ENCODE measurements around the gene ARHGEF1.

ARHGEF1 gene

DNA sequence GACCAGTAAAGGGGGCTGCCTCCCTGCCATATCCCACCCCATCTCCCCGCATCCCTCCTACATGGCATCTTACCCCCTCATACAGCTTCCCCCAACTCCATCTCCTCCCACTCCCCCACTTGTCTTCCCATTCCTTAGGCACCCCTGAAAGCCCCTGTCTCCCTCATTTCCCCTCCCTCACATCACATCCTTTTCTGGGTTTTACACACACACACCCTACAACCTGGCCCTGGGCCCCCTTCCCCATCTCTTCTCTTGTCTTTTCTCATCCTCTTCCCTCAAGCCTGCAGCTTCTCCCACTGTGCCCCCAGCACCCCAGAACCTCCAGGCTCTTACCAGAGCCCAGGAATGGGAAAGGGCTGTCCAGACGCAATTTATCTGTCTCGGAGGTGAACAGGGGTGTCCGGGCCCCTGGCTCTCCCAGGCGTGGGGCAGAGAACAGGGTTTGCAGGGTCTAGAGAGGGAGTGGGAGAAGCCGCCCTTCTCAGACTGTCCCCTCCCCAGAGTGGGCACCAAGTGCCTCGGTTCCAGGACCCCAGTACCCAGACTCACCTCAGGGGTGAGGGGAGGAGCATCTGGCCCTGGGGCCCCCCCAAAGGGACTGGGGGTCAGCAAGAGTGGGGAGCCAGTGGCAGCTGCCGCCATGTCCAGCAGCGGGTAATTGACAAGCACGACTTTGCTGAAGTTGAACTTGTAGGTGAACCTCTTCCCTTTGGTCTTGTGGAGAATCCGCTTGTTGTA, 25.9 kb downstream of the ARHGEF1 start:
- Histone ChIP-seq H3K9me3 (ENCODE audit: insufficient read depth, low read length) (no peaks in the 10 kb centered on the region), H3K4me2 (ENCODE audit: low read length) (no peak overlapping the region), H3K36me3 (replicated peaks; ENCODE audit: low read depth, low read length) (peaks cover 15% of the 10 kb centered on the region), H3K9ac (ENCODE audit: low read length) (no peak overlapping the region), H4K20me1 (ENCODE audit: insufficient read depth, low read length) (0 out of 2 replicates have a peak, but pooled peaks cover 2% of the 10 kb centered on the region), H3K79me2 (ENCODE audit: low read length) (no peaks in the 10 kb centered on the region), H3K4me3 (ENCODE audit: low read length) (no peak overlapping the region), H3K4me1 (ENCODE audit: low read length) (no peaks in the 10 kb centered on the region), H3K27ac (ENCODE audit: low read length) (no peak overlapping the region), H3K27me3 (ENCODE audit: low read depth, low read length) (no peaks in the 10 kb centered on the region), H2AFZ (ENCODE audit: low read depth, low read length) (no peak overlapping the region)
- TF ChIP-seq EZH2phosphoT487 (IDR thresholded peaks at IDR 0.05; ENCODE audit: low read depth): no peak
- TF ChIP-seq, protein P1, sequence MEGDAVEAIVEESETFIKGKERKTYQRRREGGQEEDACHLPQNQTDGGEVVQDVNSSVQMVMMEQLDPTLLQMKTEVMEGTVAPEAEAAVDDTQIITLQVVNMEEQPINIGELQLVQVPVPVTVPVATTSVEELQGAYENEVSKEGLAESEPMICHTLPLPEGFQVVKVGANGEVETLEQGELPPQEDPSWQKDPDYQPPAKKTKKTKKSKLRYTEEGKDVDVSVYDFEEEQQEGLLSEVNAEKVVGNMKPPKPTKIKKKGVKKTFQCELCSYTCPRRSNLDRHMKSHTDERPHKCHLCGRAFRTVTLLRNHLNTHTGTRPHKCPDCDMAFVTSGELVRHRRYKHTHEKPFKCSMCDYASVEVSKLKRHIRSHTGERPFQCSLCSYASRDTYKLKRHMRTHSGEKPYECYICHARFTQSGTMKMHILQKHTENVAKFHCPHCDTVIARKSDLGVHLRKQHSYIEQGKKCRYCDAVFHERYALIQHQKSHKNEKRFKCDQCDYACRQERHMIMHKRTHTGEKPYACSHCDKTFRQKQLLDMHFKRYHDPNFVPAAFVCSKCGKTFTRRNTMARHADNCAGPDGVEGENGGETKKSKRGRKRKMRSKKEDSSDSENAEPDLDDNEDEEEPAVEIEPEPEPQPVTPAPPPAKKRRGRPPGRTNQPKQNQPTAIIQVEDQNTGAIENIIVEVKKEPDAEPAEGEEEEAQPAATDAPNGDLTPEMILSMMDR (IDR thresholded peaks at IDR 0.05; ENCODE audit: low read depth, low read length): no peak

- TF ChIP-seq EZH2phosphoT487 (IDR thresholded peaks at IDR 0.05; ENCODE audit: low read depth): no peak
- TF ChIP-seq, protein P1 (IDR thresholded peaks at IDR 0.05; ENCODE audit: low read depth, low read length): no peak
- Histone ChIP-seq H3K36me3 (replicated peaks; ENCODE audit: low read depth, low read length) (peaks cover 7% of the 10 kb centered on the region), H3K4me2 (ENCODE audit: low read length) (no peak overlapping the region), H3K9ac (ENCODE audit: low read length) (no peak overlapping the region), H2AFZ (ENCODE audit: low read depth, low read length) (no peak overlapping the region), H3K27ac (ENCODE audit: low read length) (no peak overlapping the region), H3K27me3 (ENCODE audit: low read depth, low read length) (no peaks in the 10 kb centered on the region), H3K79me2 (ENCODE audit: low read length) (no peaks in the 10 kb centered on the region), H3K9me3 (ENCODE audit: insufficient read depth, low read length) (no peaks in the 10 kb centered on the region), H4K20me1 (ENCODE audit: insufficient read depth, low read length) (0 out of 2 replicates have a peak, but pooled peaks cover 2% of the 10 kb centered on the region), H3K4me1 (ENCODE audit: low read length) (no peaks in the 10 kb centered on the region), H3K4me3 (ENCODE audit: low read length) (no peak overlapping the region)
Observed at GRCh38 chr19:41909706-41910105, 26.7 kb downstream of the ARHGEF1 start.

DNA sequence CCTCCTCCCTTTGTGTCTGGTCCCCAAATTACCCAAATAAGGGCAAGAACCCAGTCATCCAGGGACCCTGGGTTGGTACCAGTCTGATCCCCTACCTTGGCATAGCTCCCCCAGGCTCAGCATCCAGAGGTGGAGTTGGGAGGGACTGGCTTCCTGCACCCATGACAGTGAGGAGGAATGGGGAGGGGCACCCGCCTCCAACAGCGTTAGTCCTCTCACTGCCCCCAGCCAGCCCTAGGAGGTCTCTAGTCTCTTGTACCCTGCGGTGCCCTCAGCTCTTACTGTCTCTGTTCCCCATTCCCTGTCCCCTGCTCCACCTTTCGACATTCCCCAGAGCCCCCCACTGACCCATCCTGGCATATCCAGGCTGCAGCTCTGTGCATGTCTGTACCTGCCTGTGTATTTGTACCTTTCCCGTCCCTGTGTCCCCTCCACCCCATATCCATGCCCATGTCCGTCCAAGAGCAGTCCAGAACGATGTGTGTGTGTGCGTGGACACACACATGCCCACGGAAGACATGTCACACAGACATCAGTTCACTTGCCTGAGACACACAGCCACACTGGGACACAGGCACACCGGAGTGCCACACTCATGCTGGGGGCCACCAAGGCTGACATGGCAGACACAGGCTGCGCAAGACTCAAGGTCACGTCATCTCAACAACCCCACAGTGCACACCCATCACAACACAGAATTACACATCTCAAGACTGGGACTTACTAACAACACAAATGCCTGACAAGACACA, 27.4 kb downstream of the ARHGEF1 start:
- 0 out of 2 replicates have a peak, but pooled peaks cover 2% of the 10 kb centered on the region for H4K20me1 ChIP-seq (ENCODE audit: insufficient read depth, low read length)
- no peak overlapping the region for H3K27ac ChIP-seq (ENCODE audit: low read length)
- peaks cover 3% of the 10 kb centered on the region for H3K36me3 ChIP-seq (replicated peaks; ENCODE audit: low read depth, low read length)
- no peaks in the 10 kb centered on the region for H3K27me3 ChIP-seq (ENCODE audit: low read depth, low read length)
- H2AFZ ChIP-seq (ENCODE audit: low read depth, low read length): no peak overlapping the region
- no peak overlapping the region for H3K4me2 ChIP-seq (ENCODE audit: low read length)
- H3K79me2 ChIP-seq (ENCODE audit: low read length): no peaks in the 10 kb centered on the region
- H3K9ac ChIP-seq (ENCODE audit: low read length): no peak overlapping the region
- no peaks in the 10 kb centered on the region for H3K9me3 ChIP-seq (ENCODE audit: insufficient read depth, low read length)
- H3K4me3 ChIP-seq (ENCODE audit: low read length): no peak overlapping the region
- no peaks in the 10 kb centered on the region for H3K4me1 ChIP-seq (ENCODE audit: low read length)
- TF ChIP-seq, protein P1 (IDR thresholded peaks at IDR 0.05; ENCODE audit: low read depth, low read length): no peak
- no peak for TF ChIP-seq EZH2phosphoT487 (IDR thresholded peaks at IDR 0.05; ENCODE audit: low read depth)

All from OCI-LY3 (cell line).